A549 (cell line): ENCODE results near the gene ZDHHC19. TPM values are rescaled to one million over a fixed set of nuclear protein-coding genes. Genes with fewer than 3 reads are reported as not detected.
A peak's percentile ranks its signal among the peaks of the same experiment; 100 is the strongest.

ENCODE experiments used
- ATAC-seq, 2 experiments: fragments of 200-7000 bp in 1 of 2; fragments of >200 bp in 1 of 2; cut with Nextera tagmentation in 1 of 2; cut with Tn5 transposase in 1 of 2; 3 replicates each; pipeline versions ENCODE4 v1.8.0 to v1.9.1; 2018 to 2020; ENCODE audit warnings: mild to moderate bottlenecking in 1 of 2, moderate library complexity in 1 of 2
- CTCF ChIA-PET: fragments of 300-600 bp; sonication (Branson Sonifier 250); formaldehyde crosslinking; extraction: SDS; loops from one replicate; lab custom pipeline; 2021; ENCODE audit warnings: antibody characterized with exemption, inconsistent platforms; lab: Yijun Ruan, JAX
- POLR2A ChIA-PET: fragments of 350-600 bp; formaldehyde crosslinking; extraction: SDS; loops from one replicate; lab custom pipeline; 2021; ENCODE audit warnings: antibody characterized with exemption, inconsistent platforms; lab: Yijun Ruan, JAX
- DNase-seq, 2 experiments: peaks; one replicate each; pipeline versions ENCODE4 v3.0.0 to v3.0.0-alpha.2; 2011 to 2016; ENCODE audit warnings: low read depth in 1 of 2, low spot score in 1 of 2
- FAIRE-seq: peaks from 2 replicates; lab custom pipeline; 2011; peaks lifted over from hg19 to GRCh38; lab: Jason Lieb, UNC
- H3K27ac ChIP-seq, 2 experiments: fragments of >200 bp; sonication (Bioruptor Twin); formaldehyde crosslinking; 3 replicates each; pipeline ENCODE4 v1.5.1; 2016 to 2017
- H3K4me1 ChIP-seq: fragments of >200 bp; sonication (Bioruptor Twin); formaldehyde crosslinking; 3 replicates; pipeline ENCODE4 v1.6.1; 2016
- H3K4me2 ChIP-seq: fragments of >200 bp; sonication (Bioruptor Twin); formaldehyde crosslinking; 3 replicates; pipeline ENCODE4 v1.6.1; 2016
- H3K4me3 ChIP-seq: fragments of >200 bp; sonication (Bioruptor Twin); formaldehyde crosslinking; 3 replicates; pipeline ENCODE4 v1.5.1; 2016
- H3K9me3 ChIP-seq: fragments of >200 bp; sonication (Bioruptor Twin); formaldehyde crosslinking; 3 replicates; pipeline ENCODE4 v1.6.1; 2016
- BHLHE40 ChIP-seq: IDR thresholded peaks from 2 replicates; pipeline ENCODE4 v1.6.1; 2012; ENCODE audit warnings: low read depth, low read length, inconsistent platforms
- CEBPB ChIP-seq, 2 experiments: fragments of >200 bp in 1 of 2; sonication (Bioruptor Twin) in 1 of 2; formaldehyde crosslinking in 1 of 2; IDR thresholded peaks; 2 replicates each; pipeline ENCODE4 v1.6.1; 2012 to 2016
- CHD4 ChIP-seq: fragments of 200-600 bp; sonication (generic); IDR thresholded peaks from 2 replicates; pipeline ENCODE4 v1.6.1; 2016; ENCODE audit warnings: antibody characterized with exemption, mild to moderate bottlenecking, borderline replicate concordance
- EHF ChIP-seq: fragments of 250-450 bp; sonication (Bioruptor Pico); IDR thresholded peaks from 2 replicates; pipeline ENCODE4 v1.5.0; 2020; ENCODE audit warnings: mild to moderate bottlenecking
- FOSB ChIP-seq: fragments of 250-450 bp; sonication (Bioruptor Pico); IDR thresholded peaks from 2 replicates; pipeline ENCODE4 v1.5.0; 2020; ENCODE audit warnings: mild to moderate bottlenecking, moderate library complexity
- FOSL2 ChIP-seq, 2 experiments: fragments of 450-650 bp in 1 of 2; fragments of >200 bp in 1 of 2; sonication (Bioruptor Twin) in 1 of 2; formaldehyde crosslinking; IDR thresholded peaks; 2 replicates each; pipeline versions ENCODE4 v1.5.0 to v1.6.1; 2016 to 2020; ENCODE audit warnings: mild to moderate bottlenecking in 1 of 2, moderate library complexity in 1 of 2
- FOXS1 ChIP-seq: fragments of 250-450 bp; sonication (Bioruptor Pico); IDR thresholded peaks from 2 replicates; pipeline ENCODE4 v1.5.0; 2020; ENCODE audit warnings: mild to moderate bottlenecking, moderate library complexity
- GATA3 ChIP-seq: IDR thresholded peaks from 2 replicates; pipeline ENCODE4 v1.6.1; 2012; ENCODE audit warnings: borderline replicate concordance
- HOXA7 ChIP-seq: fragments of 250-450 bp; sonication (Bioruptor Pico); IDR thresholded peaks from 2 replicates; pipeline ENCODE4 v1.5.0; 2020; ENCODE audit warnings: mild to moderate bottlenecking, moderate library complexity
- HOXB5 ChIP-seq: fragments of 250-450 bp; sonication (Bioruptor Pico); IDR thresholded peaks from 2 replicates; pipeline ENCODE4 v1.5.0; 2020; ENCODE audit warnings: mild to moderate bottlenecking, moderate library complexity
- JUNB ChIP-seq: fragments of >200 bp; sonication (Bioruptor Twin); formaldehyde crosslinking; IDR thresholded peaks from 2 replicates; pipeline ENCODE4 v1.6.1; 2016
- KDM1A ChIP-seq: fragments of 200-600 bp; sonication (generic); IDR thresholded peaks from 2 replicates; pipeline ENCODE4 v1.6.1; 2016; ENCODE audit warnings: low read depth, mild to moderate bottlenecking
- NR3C1 ChIP-seq: fragments of >200 bp; sonication (Bioruptor Twin); formaldehyde crosslinking; IDR thresholded peaks from 3 replicates; pipeline ENCODE4 v1.6.1; 2017
- POLR2A ChIP-seq: IDR thresholded peaks from 2 replicates; pipeline ENCODE4 v1.6.1; 2012; ENCODE audit warnings: mild to moderate bottlenecking, low read length
- RFX5 ChIP-seq: fragments of 450-650 bp; IDR thresholded peaks from 2 replicates; pipeline ENCODE4 v1.7.1; 2014; ENCODE audit warnings: antibody characterized with exemption, mild to moderate bottlenecking, moderate library complexity
- RNF2 ChIP-seq: fragments of 200-600 bp; sonication (generic); IDR thresholded peaks from 2 replicates; pipeline ENCODE4 v1.6.1; 2016; ENCODE audit warnings: low read depth, mild to moderate bottlenecking, antibody characterized with exemption, moderate library complexity, borderline replicate concordance
- ZC3H11A ChIP-seq: fragments of 450-650 bp; IDR thresholded peaks from 2 replicates; pipeline ENCODE4 v1.6.1; 2014; ENCODE audit warnings: antibody characterized with exemption, mild to moderate bottlenecking
- WGBS: methylation state at CpG from one replicate; pipeline ENCODE4 v1.1.6; 2017; ENCODE audit errors: missing lambda C conversion rate; 5-methylcytosine and 5-hydroxymethylcytosine counted together
- polyA plus RNA-seq, 4 experiments: library from polyadenylated mRNA; depleted of rRNA in 3 of 4; stranded (reverse); fragments of >200 nt; fragmentation: RNase III in 1 of 4; extraction: RNeasy Plus Mini Kit Qiagen cat#74134 plus additional on column Dnase treatment in 1 of 4; gene quantifications; 2 replicates in 3 of 4; 3 replicates in 1 of 4; pipeline ENCODE4 v1.2.3, GENCODE V29; 2011 to 2017
- small RNA-seq, 6 experiments: library from RNA; depleted of rRNA; stranded (forward); fragments of <200 nt; gene quantifications; one replicate each; pipeline ENCODE3, GENCODE V24; 2012
- TF ChIP-seq, protein P1 (sequence below): IDR thresholded peaks from 2 replicates; pipeline ENCODE4 v1.6.1; 2012
- TF ChIP-seq, protein P2 (sequence below): fragments of 200-600 bp; sonication (generic); IDR thresholded peaks from 2 replicates; pipeline ENCODE4 v1.6.1; 2016; ENCODE audit warnings: antibody characterized with exemption, mild to moderate bottlenecking, moderate library complexity
- TF ChIP-seq, protein P3 (sequence below): fragments of 250-450 bp; sonication (Bioruptor Pico); IDR thresholded peaks from 2 replicates; pipeline ENCODE4 v1.5.0; 2020; ENCODE audit warnings: low read depth, mild to moderate bottlenecking, moderate library complexity
- TF ChIP-seq, protein P4 (sequence below): IDR thresholded peaks from 2 replicates; pipeline ENCODE4 v1.6.1; 2012

Gene ZDHHC19
- polyA plus RNA-seq, 2 of the 4 experiments (the other 2 are of a cell fraction), result 0.15 TPM; not detected in 1

DNA sequence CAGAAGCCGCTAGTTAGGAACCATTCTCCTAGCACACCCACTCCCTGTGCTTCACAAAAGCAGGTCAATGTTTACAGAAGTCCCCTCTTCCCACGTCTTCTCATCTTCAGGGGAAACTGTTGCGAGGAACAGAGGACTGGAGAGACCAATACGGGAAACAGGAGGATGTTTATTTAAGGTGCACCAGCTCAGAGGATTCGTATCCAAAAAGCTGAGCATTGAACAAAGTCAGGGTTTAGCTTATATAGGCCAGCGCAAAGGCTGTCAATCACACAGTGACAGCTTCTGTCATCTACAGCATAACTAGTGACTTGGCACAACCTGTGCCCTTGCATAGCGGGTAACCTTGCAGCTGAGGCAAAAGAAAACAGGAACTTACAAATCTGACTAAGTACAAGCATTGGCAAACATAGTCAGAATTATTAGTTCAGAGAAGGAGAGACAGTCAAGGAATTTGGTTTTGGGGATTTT lies 61.3 kb downstream of the ZDHHC19 start:
- no peak overlapping the region for H3K27ac ChIP-seq
- no peak overlapping the region for H3K4me3 ChIP-seq
- ChIA-PET POLR2A (no interaction called here), CTCF (no interaction called here)
- FAIRE-seq (no peak), DNase-seq (peak in 1 of 2 experiments; percentile 25), ATAC-seq (no peak)
- H3K4me1 ChIP-seq, result no peaks in the 10 kb centered on the region
- 53% methylated on average over 7 of the region's 7 CpGs for WGBS
- H3K4me2 ChIP-seq, result no peak overlapping the region
- no peak for TF ChIP-seq POLR2A
- TF ChIP-seq, protein P1, sequence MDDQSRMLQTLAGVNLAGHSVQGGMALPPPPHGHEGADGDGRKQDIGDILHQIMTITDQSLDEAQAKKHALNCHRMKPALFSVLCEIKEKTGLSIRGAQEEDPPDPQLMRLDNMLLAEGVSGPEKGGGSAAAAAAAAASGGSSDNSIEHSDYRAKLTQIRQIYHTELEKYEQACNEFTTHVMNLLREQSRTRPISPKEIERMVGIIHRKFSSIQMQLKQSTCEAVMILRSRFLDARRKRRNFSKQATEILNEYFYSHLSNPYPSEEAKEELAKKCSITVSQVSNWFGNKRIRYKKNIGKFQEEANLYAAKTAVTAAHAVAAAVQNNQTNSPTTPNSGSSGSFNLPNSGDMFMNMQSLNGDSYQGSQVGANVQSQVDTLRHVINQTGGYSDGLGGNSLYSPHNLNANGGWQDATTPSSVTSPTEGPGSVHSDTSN, result no peak
- no peak for TF ChIP-seq RFX5
- TF ChIP-seq, protein P2, sequence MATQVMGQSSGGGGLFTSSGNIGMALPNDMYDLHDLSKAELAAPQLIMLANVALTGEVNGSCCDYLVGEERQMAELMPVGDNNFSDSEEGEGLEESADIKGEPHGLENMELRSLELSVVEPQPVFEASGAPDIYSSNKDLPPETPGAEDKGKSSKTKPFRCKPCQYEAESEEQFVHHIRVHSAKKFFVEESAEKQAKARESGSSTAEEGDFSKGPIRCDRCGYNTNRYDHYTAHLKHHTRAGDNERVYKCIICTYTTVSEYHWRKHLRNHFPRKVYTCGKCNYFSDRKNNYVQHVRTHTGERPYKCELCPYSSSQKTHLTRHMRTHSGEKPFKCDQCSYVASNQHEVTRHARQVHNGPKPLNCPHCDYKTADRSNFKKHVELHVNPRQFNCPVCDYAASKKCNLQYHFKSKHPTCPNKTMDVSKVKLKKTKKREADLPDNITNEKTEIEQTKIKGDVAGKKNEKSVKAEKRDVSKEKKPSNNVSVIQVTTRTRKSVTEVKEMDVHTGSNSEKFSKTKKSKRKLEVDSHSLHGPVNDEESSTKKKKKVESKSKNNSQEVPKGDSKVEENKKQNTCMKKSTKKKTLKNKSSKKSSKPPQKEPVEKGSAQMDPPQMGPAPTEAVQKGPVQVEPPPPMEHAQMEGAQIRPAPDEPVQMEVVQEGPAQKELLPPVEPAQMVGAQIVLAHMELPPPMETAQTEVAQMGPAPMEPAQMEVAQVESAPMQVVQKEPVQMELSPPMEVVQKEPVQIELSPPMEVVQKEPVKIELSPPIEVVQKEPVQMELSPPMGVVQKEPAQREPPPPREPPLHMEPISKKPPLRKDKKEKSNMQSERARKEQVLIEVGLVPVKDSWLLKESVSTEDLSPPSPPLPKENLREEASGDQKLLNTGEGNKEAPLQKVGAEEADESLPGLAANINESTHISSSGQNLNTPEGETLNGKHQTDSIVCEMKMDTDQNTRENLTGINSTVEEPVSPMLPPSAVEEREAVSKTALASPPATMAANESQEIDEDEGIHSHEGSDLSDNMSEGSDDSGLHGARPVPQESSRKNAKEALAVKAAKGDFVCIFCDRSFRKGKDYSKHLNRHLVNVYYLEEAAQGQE, result no peak
- TF ChIP-seq HOXB5 (CRISPR knock-in tag), result no peak
- no peak for TF ChIP-seq RNF2
- no peak for TF ChIP-seq HOXA7 (CRISPR knock-in tag)
- TF ChIP-seq ZC3H11A, result no peak
- TF ChIP-seq GATA3, result no peak
- no peak for TF ChIP-seq FOSL2 (IDR thresholded peaks at IDR 0.05)
- no peak for TF ChIP-seq FOSL2 (CRISPR knock-in tag; IDR thresholded peaks at IDR 0.05)
- no peak for TF ChIP-seq BHLHE40
- no peak for TF ChIP-seq CHD4
- no peak for TF ChIP-seq FOXS1 (CRISPR knock-in tag)
- TF ChIP-seq, protein P3, sequence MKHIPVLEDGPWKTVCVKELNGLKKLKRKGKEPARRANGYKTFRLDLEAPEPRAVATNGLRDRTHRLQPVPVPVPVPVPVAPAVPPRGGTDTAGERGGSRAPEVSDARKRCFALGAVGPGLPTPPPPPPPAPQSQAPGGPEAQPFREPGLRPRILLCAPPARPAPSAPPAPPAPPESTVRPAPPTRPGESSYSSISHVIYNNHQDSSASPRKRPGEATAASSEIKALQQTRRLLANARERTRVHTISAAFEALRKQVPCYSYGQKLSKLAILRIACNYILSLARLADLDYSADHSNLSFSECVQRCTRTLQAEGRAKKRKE, result no peak
- TF ChIP-seq FOSB (CRISPR knock-in tag), result no peak
- no peak for TF ChIP-seq CEBPB (IDR thresholded peaks at IDR 0.05)
- peaks cover 4% of the 10 kb centered on the region; the same call in 1 of the 3 replicates for H3K9me3 ChIP-seq

DNA sequence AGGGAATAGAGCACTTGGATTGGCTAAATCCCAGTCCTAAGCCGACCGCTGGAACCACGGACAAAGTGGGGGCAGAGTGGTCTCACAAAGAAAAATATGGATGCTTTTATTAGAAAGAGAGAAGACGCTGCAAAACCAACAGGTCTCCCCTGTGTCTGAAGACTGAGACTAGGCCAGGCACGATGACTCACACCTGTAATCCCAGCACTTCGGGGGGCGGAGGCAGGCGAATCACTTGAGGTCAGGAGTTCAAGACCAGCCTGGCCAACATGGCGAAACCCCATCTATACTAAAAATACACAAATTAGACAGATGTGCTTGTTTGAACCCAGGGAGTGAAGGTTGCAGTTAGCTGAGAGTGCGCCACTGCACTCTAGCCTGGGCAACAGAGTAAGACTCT lies 61.8 kb downstream of the ZDHHC19 start:
- CTCF ChIA-PET, result no interaction called here
- H3K4me2 ChIP-seq, result no peak overlapping the region
- DNase-seq, result no peak
- no peak overlapping the region for H3K4me3 ChIP-seq
- WGBS, result 51% methylated on average over 10 of the region's 10 CpGs
- H3K9me3 ChIP-seq, result peaks cover 4% of the 10 kb centered on the region; the same call in 1 of the 3 replicates
- FAIRE-seq, result no peak
- H3K4me1 ChIP-seq, result no peaks in the 10 kb centered on the region
- no peak for TF ChIP-seq FOXS1 (CRISPR knock-in tag)
- TF ChIP-seq KDM1A, result no peak
- TF ChIP-seq EHF (CRISPR knock-in tag), result no peak
- TF ChIP-seq NR3C1, result no peak
- no peak for TF ChIP-seq RFX5
- TF ChIP-seq HOXB5 (CRISPR knock-in tag), result no peak
- TF ChIP-seq, protein P4, sequence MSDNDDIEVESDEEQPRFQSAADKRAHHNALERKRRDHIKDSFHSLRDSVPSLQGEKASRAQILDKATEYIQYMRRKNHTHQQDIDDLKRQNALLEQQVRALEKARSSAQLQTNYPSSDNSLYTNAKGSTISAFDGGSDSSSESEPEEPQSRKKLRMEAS, result no peak
- TF ChIP-seq JUNB, result no peak
- TF ChIP-seq, all 56 proteins: peak for 0
- POLR2A ChIA-PET, result no interaction called here
- no peak overlapping the region for H3K27ac ChIP-seq
- ATAC-seq, result no peak

Small RNA genes within 50 kb of the gene (small RNA-seq; reads per million reads assigned to genes)
- gene RF00019, result 0 reads per million in 6 experiments

Other genes with a start within 250 kb of the ZDHHC19 start
- 146 and 147 TPM in 2 replicates for gene TFRC, start 129.3 kb downstream of the ZDHHC19 start, polyA plus RNA-seq (2011; rRNA removed)
- gene TFRC, start 129.3 kb downstream of the ZDHHC19 start, polyA plus RNA-seq (2017; fragmentation: RNase III; extraction: RNeasy Plus Mini Kit Qiagen cat#74134 plus additional on column Dnase treatment), result 114 to 139 TPM (median 132 TPM) in 3 replicates
- gene SLC51A, start 5.1 kb upstream of the ZDHHC19 start, polyA plus RNA-seq (2011; rRNA removed), result not detected in 2 replicates
- not detected in 3 replicates for gene SLC51A, start 5.1 kb upstream of the ZDHHC19 start, polyA plus RNA-seq (2017; fragmentation: RNase III; extraction: RNeasy Plus Mini Kit Qiagen cat#74134 plus additional on column Dnase treatment)
- 45.4 and 48.0 TPM in 2 replicates for gene PCYT1A, start 76.3 kb upstream of the ZDHHC19 start, polyA plus RNA-seq (2011; rRNA removed)
- 41.6 to 44.7 TPM (median 41.9 TPM) in 3 replicates for gene PCYT1A, start 76.3 kb upstream of the ZDHHC19 start, polyA plus RNA-seq (2017; fragmentation: RNase III; extraction: RNeasy Plus Mini Kit Qiagen cat#74134 plus additional on column Dnase treatment)
- 24.0 and 34.7 TPM in 2 replicates for gene DYNLT2B, start 106.8 kb upstream of the ZDHHC19 start, polyA plus RNA-seq (2011; rRNA removed)
- gene DYNLT2B, start 106.8 kb upstream of the ZDHHC19 start, polyA plus RNA-seq (2017; fragmentation: RNase III; extraction: RNeasy Plus Mini Kit Qiagen cat#74134 plus additional on column Dnase treatment), result 32.2 to 38.2 TPM (median 34.9 TPM) in 3 replicates
- 5.2 and 6.6 TPM in 2 replicates for gene TM4SF19, start 127.0 kb upstream of the ZDHHC19 start, polyA plus RNA-seq (2011; rRNA removed)
- 3.9 to 4.4 TPM (median 4.0 TPM) in 3 replicates for gene TM4SF19, start 127.0 kb upstream of the ZDHHC19 start, polyA plus RNA-seq (2017; fragmentation: RNase III; extraction: RNeasy Plus Mini Kit Qiagen cat#74134 plus additional on column Dnase treatment)
- gene UBXN7, start 221.0 kb upstream of the ZDHHC19 start, polyA plus RNA-seq (2011; rRNA removed), result 14.2 and 14.5 TPM in 2 replicates
- gene UBXN7, start 221.0 kb upstream of the ZDHHC19 start, polyA plus RNA-seq (2017; fragmentation: RNase III; extraction: RNeasy Plus Mini Kit Qiagen cat#74134 plus additional on column Dnase treatment), result 7.5 to 7.9 TPM (median 7.9 TPM) in 3 replicates